Esophagus muscularis mucosa (tissue), 4 donors: ENCODE data around the gene TMEM171. TPM values are rescaled to one million over a fixed set of nuclear protein-coding genes. Genes with fewer than 3 reads are reported as not detected.

Source experiments
- DNase-seq: peaks from one replicate; pipeline ENCODE4 v3.0.0-alpha.2; 2017; ENCODE audit errors: extremely low spot score
- H3K27ac ChIP-seq, 4 donors: fragments of 200-600 bp; sonication (generic); replicated peaks in 1 of 4; 1 replicate in 3 of 4; 2 replicates in 1 of 4; pipeline ENCODE4 v1.5.1; 2016 to 2019; ENCODE audit warnings: mild to moderate bottlenecking in 1 of 4
- H3K27me3 ChIP-seq, 4 donors: fragments of 200-600 bp; sonication (generic); one replicate each; pipeline versions ENCODE4 v1.5.1 to v1.6.0; 2016 to 2019
- H3K36me3 ChIP-seq, 4 donors: fragments of 200-600 bp; sonication (generic); one replicate each; pipeline ENCODE4 v1.5.1; 2016 to 2019
- H3K4me1 ChIP-seq, 4 donors: fragments of 200-600 bp; sonication (generic); one replicate each; pipeline ENCODE4 v1.5.1; 2016 to 2019
- H3K4me3 ChIP-seq, 4 donors: fragments of 200-600 bp; sonication (generic); 1 replicate in 2 of 4; 2 replicates in 2 of 4; pipeline ENCODE4 v1.5.1; 2016 to 2019; ENCODE audit warnings: mild to moderate bottlenecking in 4 of 4, moderate library complexity in 1 of 4
- H3K9me3 ChIP-seq, 4 donors: fragments of 200-600 bp; sonication (generic); 1 replicate in 3 of 4; 2 replicates in 1 of 4; pipeline ENCODE4 v1.5.1; 2016 to 2019
- CTCF ChIP-seq, 3 experiments: fragments of 200-600 bp in 2 of 3; fragments of 450-650 bp in 1 of 3; sonication (generic) in 2 of 3; IDR thresholded peaks; one replicate each; pipeline ENCODE4 v1.5.1; 2017 to 2019; ENCODE audit warnings: antibody characterized with exemption in 3 of 3, mild to moderate bottlenecking in 2 of 3, moderate library complexity in 1 of 3
- EP300 ChIP-seq: sonication (generic); formaldehyde crosslinking; IDR thresholded peaks from one replicate; pipeline ENCODE4 v1.6.1; 2017; ENCODE audit warnings: antibody characterized with exemption
- POLR2A ChIP-seq: fragments of 450-650 bp; IDR thresholded peaks from one replicate; pipeline ENCODE4 v1.6.1; 2017; ENCODE audit warnings: antibody characterized with exemption, moderate library complexity, mild to moderate bottlenecking, low read depth
- POLR2AphosphoS5 ChIP-seq, 2 donors: sonication (generic); formaldehyde crosslinking; IDR thresholded peaks; one replicate each; pipeline ENCODE4 v1.6.1; 2017; ENCODE audit warnings: antibody characterized with exemption in 2 of 2
- WGBS: methylation state at CpG from one replicate; pipeline ENCODE4 v1.1.5; 2018; 5-methylcytosine and 5-hydroxymethylcytosine counted together
- intact Hi-C: fragments of 100-400 bp; cut with DNase I; formaldehyde crosslinking; loops from one replicate; pipeline ENCODE4 v1.15.1; 2023
- total RNA-seq, 4 donors: library from RNA; depleted of rRNA; stranded (reverse); fragments of >200 nt; gene quantifications; one replicate each; pipeline versions ENCODE4 v1.1.0 to v1.2.1, GENCODE V29; 2016

Gene TMEM171
- total RNA-seq, 4 donors from 2014 or later = not detected

GRCh38 chr5:73094415-73094814 lies 26.0 kb upstream of the TMEM171 start:
- no peak overlapping the region for H3K27ac ChIP-seq
- intact Hi-C loops = no loop called here
- WGBS = 91% methylated on average over 1 of the region's 1 CpG

GRCh38 chr5:73095564-73096238 lies 24.7 kb upstream of the TMEM171 start:
- Histone ChIP-seq H3K36me3 (peaks cover 0 to 19% (median 4%) of the 10 kb centered on the region in 4 donors), H3K27me3 (no peaks in the 10 kb centered on the region), H3K9me3 (peaks cover 0 to 17% (median 14%) of the 10 kb centered on the region in 4 donors), H3K4me1 (no peaks in the 10 kb centered on the region), H3K4me3 (no peak overlapping the region), H3K27ac (no peak overlapping the region)
- WGBS = 96% methylated on average over 6 of the region's 6 CpGs
- no peak for TF ChIP-seq CTCF (IDR thresholded peaks at IDR 0.05)
- no peak for TF ChIP-seq EP300
- TF ChIP-seq POLR2A = no peak
- no peak for TF ChIP-seq POLR2AphosphoS5 (IDR thresholded peaks at IDR 0.05)
- no peak for DNase-seq
- intact Hi-C loops = no loop called here

More at GRCh38 chr5:73094415-73094814, 26.0 kb upstream of the TMEM171 start:
- Histone ChIP-seq H3K4me1 (no peaks in the 10 kb centered on the region), H3K4me3 (no peak overlapping the region), H3K36me3 (peaks cover 0 to 19% (median 4%) of the 10 kb centered on the region in 4 donors), H3K27me3 (no peaks in the 10 kb centered on the region), H3K9me3 (peaks cover 0 to 17% (median 14%) of the 10 kb centered on the region in 4 donors)
- DNase-seq = no peak
- TF ChIP-seq POLR2AphosphoS5 (IDR thresholded peaks at IDR 0.05) (no peak), CTCF (IDR thresholded peaks at IDR 0.05) (no peak), POLR2A (no peak), EP300 (no peak)

- no peak for TF ChIP-seq EP300
- no peak for TF ChIP-seq POLR2AphosphoS5 (IDR thresholded peaks at IDR 0.05)
- no peak for TF ChIP-seq POLR2A
- no peak for TF ChIP-seq CTCF (IDR thresholded peaks at IDR 0.05)
- H3K4me1 ChIP-seq = no peaks in the 10 kb centered on the region
- H3K27ac ChIP-seq = no peak overlapping the region
- intact Hi-C loops = no loop called here
- H3K9me3 ChIP-seq = peaks cover 0 to 17% (median 14%) of the 10 kb centered on the region in 4 donors
- no peaks in the 10 kb centered on the region for H3K27me3 ChIP-seq
- peaks cover 0 to 14% (median 4%) of the 10 kb centered on the region in 4 donors for H3K36me3 ChIP-seq
- no peak for DNase-seq
- WGBS = 84% methylated on average over 1 of the region's 1 CpG
- no peak overlapping the region for H3K4me3 ChIP-seq
These were observed 24.2 kb upstream of the TMEM171 start for GRCh38 chr5:73096239-73096575.

GRCh38 chr5:73097740-73098139 lies 22.6 kb upstream of the TMEM171 start:
- Histone ChIP-seq H3K9me3 (peaks cover 0 to 17% (median 14%) of the 10 kb centered on the region in 4 donors), H3K36me3 (no peaks in the 10 kb centered on the region), H3K27ac (no peak overlapping the region), H3K27me3 (no peaks in the 10 kb centered on the region), H3K4me1 (no peaks in the 10 kb centered on the region), H3K4me3 (no peak overlapping the region)
- no peak for TF ChIP-seq EP300
- no peak for TF ChIP-seq CTCF (IDR thresholded peaks at IDR 0.05)
- TF ChIP-seq POLR2AphosphoS5 (IDR thresholded peaks at IDR 0.05) = no peak
- TF ChIP-seq POLR2A = no peak
- DNase-seq = no peak
- intact Hi-C loops = no loop called here
- 93% methylated on average over 2 of the region's 2 CpGs for WGBS

- no peaks in the 10 kb centered on the region for H3K27me3 ChIP-seq
- H3K4me3 ChIP-seq = no peak overlapping the region
- intact Hi-C loops = no loop called here
- H3K27ac ChIP-seq = no peak overlapping the region
- DNase-seq = no peak
- H3K9me3 ChIP-seq = peaks cover 0 to 17% (median 14%) of the 10 kb centered on the region in 4 donors
- 89% methylated on average over 4 of the region's 4 CpGs for WGBS
- no peak for TF ChIP-seq POLR2AphosphoS5 (IDR thresholded peaks at IDR 0.05)
- TF ChIP-seq EP300 = no peak
- no peak for TF ChIP-seq CTCF (IDR thresholded peaks at IDR 0.05)
- TF ChIP-seq POLR2A = no peak
- H3K4me1 ChIP-seq = no peaks in the 10 kb centered on the region
- no peaks in the 10 kb centered on the region for H3K36me3 ChIP-seq
These were observed 20.3 kb upstream of the TMEM171 start for GRCh38 chr5:73100109-73100508.
